Panc1 (cell line): ENCODE measurements around the gene TRIP10. TPM values are rescaled to one million over a fixed set of nuclear protein-coding genes. Genes with fewer than 3 reads are reported as not detected.

ENCODE experiments used
- ATAC-seq: fragments of 200-7000 bp; cut with Tn5 transposase; 2 replicates; pipeline ENCODE4 v1.9.1; 2020; ENCODE audit warnings: mild to moderate bottlenecking, moderate library complexity
- BruUV-seq: library from RNA; stranded (reverse); fragments of 400-500 nt; replicated peaks from 2 replicates; lab custom pipeline; 2021; lab: Mats Ljungman, UMichigan
- CTCF ChIA-PET: fragments of 300-600 bp; sonication (Branson Sonifier 250); formaldehyde crosslinking; loops from one replicate; lab custom pipeline; 2022; ENCODE audit warnings: antibody characterized with exemption; lab: Charles Lee
- POLR2A ChIA-PET: fragments of 300-600 bp; sonication (Branson Sonifier 250); formaldehyde crosslinking; loops from one replicate; lab custom pipeline; 2022; ENCODE audit warnings: antibody characterized with exemption; lab: Charles Lee
- DNase-seq: peaks from one replicate; pipeline ENCODE4 v3.0.0-alpha.2; 2010; ENCODE audit warnings: low read depth, low spot score
- H3K27ac ChIP-seq: 2 replicates; pipeline ENCODE4 v1.5.1; 2011; ENCODE audit warnings: mild to moderate bottlenecking, low read length, inconsistent platforms
- H3K27me3 ChIP-seq: fragments of 200-500 bp; sonication (Bioruptor generic); 2 replicates; pipeline ENCODE4 v1.6.0; 2014; ENCODE audit warnings: low read length, inconsistent platforms; ENCODE audit not compliant: control insufficient read depth, insufficient read depth
- H3K36me3 ChIP-seq: fragments of 200-500 bp; sonication (Bioruptor generic); 2 replicates; pipeline ENCODE4 v1.5.1; 2014; ENCODE audit warnings: inconsistent platforms, mild to moderate bottlenecking, low read length, moderate library complexity; ENCODE audit not compliant: control insufficient read depth, insufficient read depth
- H3K4me1 ChIP-seq: 2 replicates; pipeline ENCODE4 v1.5.1; 2011; ENCODE audit warnings: inconsistent platforms, mild to moderate bottlenecking, low read length, moderate library complexity; ENCODE audit not compliant: control insufficient read depth, insufficient read depth
- H3K4me3 ChIP-seq, 2 experiments: 2 replicates each; pipeline ENCODE4 v1.5.1; 2011 to 2012; ENCODE audit warnings: low read depth in 2 of 2, low read length in 2 of 2, mild to moderate bottlenecking in 2 of 2, inconsistent platforms in 1 of 2, moderate library complexity in 1 of 2
- H3K9me3 ChIP-seq: fragments of 200-500 bp; sonication (Bioruptor generic); 2 replicates; pipeline ENCODE4 v1.5.1; 2014; ENCODE audit warnings: low read depth, mild to moderate bottlenecking, inconsistent platforms, low read length, moderate library complexity; ENCODE audit not compliant: control insufficient read depth, insufficient read depth
- POLR2AphosphoS5 ChIP-seq: IDR thresholded peaks from 2 replicates; pipeline ENCODE4 v1.6.1; 2012; ENCODE audit warnings: mild to moderate bottlenecking, low read depth, low read length, moderate library complexity
- SIN3A ChIP-seq: IDR thresholded peaks from 2 replicates; pipeline ENCODE4 v1.6.1; 2012; ENCODE audit warnings: low read depth, mild to moderate bottlenecking, low read length, moderate library complexity, borderline replicate concordance; ENCODE audit not compliant: insufficient read depth
- TCF7L2 ChIP-seq: IDR thresholded peaks from 2 replicates; pipeline ENCODE4 v1.6.1; 2011; ENCODE audit warnings: mild to moderate bottlenecking, low read depth, low read length, inconsistent platforms
- in situ Hi-C: cut with HindIII; loops from 2 replicates; pipeline ENCODE4 v1.10.0; 2016; ENCODE audit warnings: low sequenced_read_pairs, low pct_unique_long_range_greater_than_20kb
- intact Hi-C: fragments of 100-400 bp; cut with micrococcal nuclease; formaldehyde crosslinking; loops from one replicate; pipeline ENCODE4 v1.10.0; 2022; ENCODE audit not compliant: unreplicated experiment
- total RNA-seq: library from RNA; stranded (reverse); gene quantifications from one replicate; pipeline ENCODE4 v1.2.1, GENCODE V29; 2021; ENCODE audit not compliant: unreplicated experiment
- TF ChIP-seq, protein P1 (sequence below): fragments of 450-650 bp; IDR thresholded peaks from 2 replicates; pipeline ENCODE4 v1.5.1; 2017; ENCODE audit warnings: mild to moderate bottlenecking
- TF ChIP-seq, protein P2 (sequence below), 2 experiments: IDR thresholded peaks; 2 replicates each; pipeline ENCODE4 v1.6.1; 2011 to 2012; ENCODE audit warnings: low read depth in 2 of 2, control low read depth in 1 of 2, low read length in 1 of 2, mild to moderate bottlenecking in 1 of 2, moderate library complexity in 1 of 2; ENCODE audit not compliant: insufficient read depth in 1 of 2

TRIP10 gene
- total RNA-seq, 1 experiment from 2014 or later, result 115 TPM

DNA sequence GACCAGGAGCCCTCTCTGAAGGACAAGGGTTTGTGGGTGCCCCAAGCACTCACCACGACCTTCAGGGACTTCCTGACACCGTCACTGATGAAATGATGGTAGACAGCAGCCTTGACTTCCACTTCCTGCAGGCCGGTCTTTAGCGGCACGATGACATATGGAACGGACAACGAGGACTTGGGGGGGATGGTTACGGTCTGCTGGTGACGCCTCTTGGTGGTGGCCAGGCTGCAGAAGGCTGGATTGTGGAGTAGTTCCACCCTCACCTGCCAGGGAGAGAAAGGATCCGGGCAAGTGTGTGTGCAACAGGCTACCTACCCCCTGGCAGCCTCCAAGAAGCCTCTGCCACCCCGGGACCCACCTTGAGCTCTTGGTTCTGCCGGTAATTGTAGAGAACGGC lies 42.2 kb upstream of the TRIP10 start:
- H3K36me3 ChIP-seq, result no peaks in the 10 kb centered on the region
- ATAC-seq, result no peak
- ChIA-PET POLR2A (interaction anchor here (0.6 kb wide), 1 partner anchor 660 kb away, joined by 6 read pairs; no protein-coding TSS in a partner anchor), CTCF (no interaction called here)
- in situ Hi-C loops (no loop called here), intact Hi-C loops (no loop called here)
- H3K4me1 ChIP-seq, result no peaks in the 10 kb centered on the region
- no TSS peak for BruUV-seq
- H3K27me3 ChIP-seq, result no peaks in the 10 kb centered on the region
- H3K4me3 ChIP-seq, result no peak overlapping the region
- H3K9me3 ChIP-seq, result no peaks in the 10 kb centered on the region
- no peak overlapping the region for H3K27ac ChIP-seq
- TF ChIP-seq SIN3A (no peak), POLR2AphosphoS5 (no peak)
- no peak for DNase-seq

DNA sequence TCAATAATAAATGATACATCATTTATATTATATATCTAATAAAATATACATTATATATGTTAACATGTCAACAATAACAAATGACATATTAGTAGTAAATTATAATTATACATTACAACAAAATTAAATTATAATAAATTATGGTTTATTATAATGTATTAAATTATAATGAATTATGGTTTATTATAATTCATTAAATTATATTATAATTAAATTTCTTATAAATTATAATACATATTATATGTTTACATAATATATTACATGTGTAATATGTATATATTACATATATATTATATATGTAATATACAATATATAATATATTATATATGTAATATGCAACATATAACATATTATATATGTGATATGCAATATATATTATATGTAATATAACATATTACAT lies 39.5 kb upstream of the TRIP10 start:
- DNase-seq, result no peak
- H3K4me1 ChIP-seq, result no peaks in the 10 kb centered on the region
- no TSS peak for BruUV-seq
- no peaks in the 10 kb centered on the region for H3K36me3 ChIP-seq
- POLR2A ChIA-PET, result no interaction called here
- H3K27me3 ChIP-seq, result no peaks in the 10 kb centered on the region
- TF ChIP-seq SIN3A, result no peak
- TF ChIP-seq, protein P1, sequence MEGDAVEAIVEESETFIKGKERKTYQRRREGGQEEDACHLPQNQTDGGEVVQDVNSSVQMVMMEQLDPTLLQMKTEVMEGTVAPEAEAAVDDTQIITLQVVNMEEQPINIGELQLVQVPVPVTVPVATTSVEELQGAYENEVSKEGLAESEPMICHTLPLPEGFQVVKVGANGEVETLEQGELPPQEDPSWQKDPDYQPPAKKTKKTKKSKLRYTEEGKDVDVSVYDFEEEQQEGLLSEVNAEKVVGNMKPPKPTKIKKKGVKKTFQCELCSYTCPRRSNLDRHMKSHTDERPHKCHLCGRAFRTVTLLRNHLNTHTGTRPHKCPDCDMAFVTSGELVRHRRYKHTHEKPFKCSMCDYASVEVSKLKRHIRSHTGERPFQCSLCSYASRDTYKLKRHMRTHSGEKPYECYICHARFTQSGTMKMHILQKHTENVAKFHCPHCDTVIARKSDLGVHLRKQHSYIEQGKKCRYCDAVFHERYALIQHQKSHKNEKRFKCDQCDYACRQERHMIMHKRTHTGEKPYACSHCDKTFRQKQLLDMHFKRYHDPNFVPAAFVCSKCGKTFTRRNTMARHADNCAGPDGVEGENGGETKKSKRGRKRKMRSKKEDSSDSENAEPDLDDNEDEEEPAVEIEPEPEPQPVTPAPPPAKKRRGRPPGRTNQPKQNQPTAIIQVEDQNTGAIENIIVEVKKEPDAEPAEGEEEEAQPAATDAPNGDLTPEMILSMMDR, result no peak
- TF ChIP-seq TCF7L2, result no peak
- TF ChIP-seq POLR2AphosphoS5, result no peak
- TF ChIP-seq, protein P2, sequence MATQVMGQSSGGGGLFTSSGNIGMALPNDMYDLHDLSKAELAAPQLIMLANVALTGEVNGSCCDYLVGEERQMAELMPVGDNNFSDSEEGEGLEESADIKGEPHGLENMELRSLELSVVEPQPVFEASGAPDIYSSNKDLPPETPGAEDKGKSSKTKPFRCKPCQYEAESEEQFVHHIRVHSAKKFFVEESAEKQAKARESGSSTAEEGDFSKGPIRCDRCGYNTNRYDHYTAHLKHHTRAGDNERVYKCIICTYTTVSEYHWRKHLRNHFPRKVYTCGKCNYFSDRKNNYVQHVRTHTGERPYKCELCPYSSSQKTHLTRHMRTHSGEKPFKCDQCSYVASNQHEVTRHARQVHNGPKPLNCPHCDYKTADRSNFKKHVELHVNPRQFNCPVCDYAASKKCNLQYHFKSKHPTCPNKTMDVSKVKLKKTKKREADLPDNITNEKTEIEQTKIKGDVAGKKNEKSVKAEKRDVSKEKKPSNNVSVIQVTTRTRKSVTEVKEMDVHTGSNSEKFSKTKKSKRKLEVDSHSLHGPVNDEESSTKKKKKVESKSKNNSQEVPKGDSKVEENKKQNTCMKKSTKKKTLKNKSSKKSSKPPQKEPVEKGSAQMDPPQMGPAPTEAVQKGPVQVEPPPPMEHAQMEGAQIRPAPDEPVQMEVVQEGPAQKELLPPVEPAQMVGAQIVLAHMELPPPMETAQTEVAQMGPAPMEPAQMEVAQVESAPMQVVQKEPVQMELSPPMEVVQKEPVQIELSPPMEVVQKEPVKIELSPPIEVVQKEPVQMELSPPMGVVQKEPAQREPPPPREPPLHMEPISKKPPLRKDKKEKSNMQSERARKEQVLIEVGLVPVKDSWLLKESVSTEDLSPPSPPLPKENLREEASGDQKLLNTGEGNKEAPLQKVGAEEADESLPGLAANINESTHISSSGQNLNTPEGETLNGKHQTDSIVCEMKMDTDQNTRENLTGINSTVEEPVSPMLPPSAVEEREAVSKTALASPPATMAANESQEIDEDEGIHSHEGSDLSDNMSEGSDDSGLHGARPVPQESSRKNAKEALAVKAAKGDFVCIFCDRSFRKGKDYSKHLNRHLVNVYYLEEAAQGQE (IDR thresholded peaks at IDR 0.05; ENCODE audit: insufficient read depth in 1 of 2, low read depth in 2 of 2, low read length in 1 of 2), result no peak
- intact Hi-C loops, result no loop called here
- no peak overlapping the region for H3K27ac ChIP-seq
- CTCF ChIA-PET, result no interaction called here
- ATAC-seq, result no peak
- H3K9me3 ChIP-seq, result no peaks in the 10 kb centered on the region
- in situ Hi-C loops, result no loop called here
- H3K4me3 ChIP-seq, result no peak overlapping the region

DNA sequence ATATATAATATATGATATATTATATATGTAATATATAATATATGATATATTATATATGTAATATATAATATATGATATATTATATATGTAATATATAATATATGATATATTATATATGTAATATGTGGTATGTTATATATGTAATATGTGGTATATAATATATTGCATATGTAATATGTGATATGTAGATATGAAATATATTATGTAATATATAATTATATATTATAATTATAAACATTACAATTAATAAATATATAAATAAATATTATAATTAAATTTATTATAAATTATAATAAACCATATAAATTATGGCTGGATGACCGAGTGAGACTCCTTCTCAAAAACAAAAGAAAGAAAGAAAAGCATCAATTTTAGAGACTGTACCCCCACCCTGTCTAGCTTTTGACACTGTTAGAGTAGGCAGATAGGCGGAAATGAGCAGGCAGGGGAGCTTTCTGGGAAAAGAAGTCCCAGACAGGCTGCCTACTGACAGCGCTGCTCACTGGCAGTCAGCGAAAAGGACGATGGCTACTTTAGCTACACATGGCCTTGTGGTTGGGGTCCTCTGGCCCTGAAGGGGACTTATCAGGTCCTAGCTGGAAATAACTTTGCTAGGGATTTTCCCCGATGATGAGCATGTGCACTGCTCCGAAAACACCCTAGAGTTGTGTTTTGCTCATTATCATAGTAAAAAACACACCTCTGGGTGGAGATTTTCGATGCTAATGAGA lies 38.7 kb upstream of the TRIP10 start:
- no TSS peak for BruUV-seq
- POLR2A ChIA-PET, result no interaction called here
- TF ChIP-seq, protein P2 (IDR thresholded peaks at IDR 0.05; ENCODE audit: insufficient read depth in 1 of 2, low read depth in 2 of 2, low read length in 1 of 2), result no peak
- TF ChIP-seq TCF7L2, result no peak
- no peak for TF ChIP-seq POLR2AphosphoS5
- TF ChIP-seq, protein P1, result no peak
- TF ChIP-seq SIN3A, result no peak
- DNase-seq, result no peak
- Histone ChIP-seq H3K9me3 (no peaks in the 10 kb centered on the region), H3K27me3 (no peaks in the 10 kb centered on the region), H3K4me3 (no peak overlapping the region), H3K27ac (no peak overlapping the region), H3K4me1 (no peaks in the 10 kb centered on the region), H3K36me3 (no peaks in the 10 kb centered on the region)
- CTCF ChIA-PET, result no interaction called here
- no peak for ATAC-seq
- intact Hi-C loops (no loop called here), in situ Hi-C loops (no loop called here)
